GM12878 (cell line): ENCODE results near the gene CYP24A1. TPM values are rescaled to one million over a fixed set of nuclear protein-coding genes. Genes with fewer than 3 reads are reported as not detected.

Experiments
- ATAC-seq: fragments of 200-7000 bp; cut with Tn5 transposase; 3 replicates; pipeline ENCODE4 v1.9.1; 2020; ENCODE audit warnings: mild to moderate bottlenecking, moderate library complexity
- BruUV-seq: library from RNA; stranded (reverse); fragments of 400-500 nt; replicated peaks from 2 replicates; lab custom pipeline; 2021; lab: Mats Ljungman, UMichigan
- CTCF ChIA-PET: fragments of 300-600 bp; sonication (Branson Sonifier 250); formaldehyde crosslinking; extraction: SDS; loops from one replicate; lab custom pipeline; 2021; ENCODE audit warnings: inconsistent platforms; lab: Yijun Ruan, JAX
- POLR2A ChIA-PET: fragments of 350-600 bp; formaldehyde crosslinking; extraction: SDS; loops from one replicate; lab custom pipeline; 2021; ENCODE audit warnings: inconsistent platforms; lab: Charles Lee
- RAD21 ChIA-PET: fragments of 300-600 bp; sonication (Branson Sonifier 250); formaldehyde crosslinking; loops from one replicate; lab custom pipeline; 2023; ENCODE audit warnings: antibody characterized with exemption; ENCODE audit not compliant: unreplicated experiment; lab: Charles Lee
- SMC1A ChIA-PET: fragments of 300-600 bp; sonication (Branson Sonifier 250); formaldehyde crosslinking; loops from one replicate; lab custom pipeline; 2023; ENCODE audit not compliant: unreplicated experiment, uncharacterized antibody; lab: Charles Lee
- DNase-seq: peaks from one replicate; pipeline ENCODE4 v3.0.0-alpha.2; 2011; ENCODE audit warnings: low read depth, low spot score
- FAIRE-seq: peaks from 3 replicates; lab custom pipeline; 2011; peaks lifted over from hg19 to GRCh38; lab: Jason Lieb, UNC
- H2AFZ ChIP-seq: 2 replicates; pipeline ENCODE4 v1.6.0; 2011; ENCODE audit warnings: low read depth, low read length, control low read depth; ENCODE audit not compliant: control insufficient read depth
- H3K27ac ChIP-seq: 2 replicates; pipeline ENCODE4 v1.5.1; 2011; ENCODE audit warnings: control low read depth; ENCODE audit not compliant: control insufficient read depth, insufficient read depth
- H3K27me3 ChIP-seq, 2 experiments: replicated peaks in 1 of 2; 2 replicates each; pipeline versions ENCODE4 v1.6.0 to v1.6.1; 2011; ENCODE audit warnings: low read length in 1 of 2; ENCODE audit not compliant: control insufficient read depth in 2 of 2, insufficient read depth in 2 of 2
- H3K36me3 ChIP-seq, 2 experiments: 2 replicates each; pipeline ENCODE4 v1.5.1; 2011; ENCODE audit warnings: low read length in 1 of 2; ENCODE audit not compliant: control insufficient read depth in 2 of 2, insufficient read depth in 2 of 2
- H3K4me1 ChIP-seq: 2 replicates; pipeline ENCODE4 v1.6.1; 2011; ENCODE audit warnings: mild to moderate bottlenecking, low read length, moderate library complexity, mixed read lengths; ENCODE audit not compliant: control insufficient read depth, insufficient read depth
- H3K4me2 ChIP-seq: 2 replicates; pipeline ENCODE4 v1.6.0; 2011; ENCODE audit warnings: control low read depth; ENCODE audit not compliant: control insufficient read depth, insufficient read depth
- H3K4me3 ChIP-seq: fragments of 200-600 bp; sonication (generic); 2 replicates; pipeline ENCODE4 v1.5.1; 2016
- H3K79me2 ChIP-seq: 2 replicates; pipeline ENCODE4 v1.6.0; 2011; ENCODE audit warnings: low read length; ENCODE audit not compliant: control insufficient read depth, insufficient read depth
- H3K9ac ChIP-seq: 2 replicates; pipeline ENCODE4 v1.8.0; 2011; ENCODE audit warnings: low read length, control low read depth, mixed read lengths; ENCODE audit not compliant: control insufficient read depth, insufficient read depth
- H3K9me3 ChIP-seq: replicated peaks from 3 replicates; pipeline ENCODE4 v1.5.1; 2011; ENCODE audit warnings: mild to moderate bottlenecking, low read length; ENCODE audit not compliant: control insufficient read depth, insufficient read depth
- H4K20me1 ChIP-seq: 2 replicates; pipeline ENCODE4 v1.6.0; 2011; ENCODE audit not compliant: control insufficient read depth, insufficient read depth
- ETV6 ChIP-seq, 2 experiments: fragments of 450-650 bp in 1 of 2; IDR thresholded peaks in 1 of 2; conservative IDR thresholded peaks in 1 of 2; 2 replicates each; pipeline ENCODE4 v1.6.1; 2014; ENCODE audit warnings: antibody characterized with exemption in 1 of 2, borderline replicate concordance in 1 of 2, low read depth in 1 of 2, mild to moderate bottlenecking in 1 of 2, moderate library complexity in 1 of 2
- NFXL1 ChIP-seq: fragments of 450-650 bp; IDR thresholded peaks from 2 replicates; pipeline ENCODE4 v1.6.1; 2017; ENCODE audit warnings: antibody characterized with exemption, mild to moderate bottlenecking, borderline replicate concordance
- NR2C1 ChIP-seq: fragments of 450-650 bp; IDR thresholded peaks from 2 replicates; pipeline ENCODE4 v1.6.1; 2017; ENCODE audit warnings: antibody characterized with exemption, mild to moderate bottlenecking, moderate library complexity
- RB1 ChIP-seq: fragments of 450-650 bp; formaldehyde crosslinking; IDR thresholded peaks from 2 replicates; pipeline ENCODE4 v1.6.1; 2017; ENCODE audit warnings: mild to moderate bottlenecking, borderline replicate concordance
- STAT3 ChIP-seq: IDR thresholded peaks from 2 replicates; pipeline ENCODE4 v1.6.1; 2011; ENCODE audit warnings: low read depth, low read length, improper control_type of control experiment
- WGBS: methylation state at CpG from one replicate; pipeline ENCODE4 v1.1.6; 2016; ENCODE audit warnings: low lambda C conversion rate; ENCODE audit not compliant: insufficient replicate concordance, insufficient coverage; ENCODE audit errors: missing lambda C conversion rate; 5-methylcytosine and 5-hydroxymethylcytosine counted together
- in situ Hi-C: fragments of 300-500 bp; cut with MboI; formaldehyde crosslinking; loops from 9 replicates; pipeline ENCODE4 v1.14.3; 2018; ENCODE audit warnings: mixed read lengths
- intact Hi-C: fragments of 100-400 bp; cut with micrococcal nuclease; formaldehyde crosslinking; loops from one replicate; pipeline ENCODE4 v1.14.2; 2022; ENCODE audit not compliant: unreplicated experiment
- polyA plus RNA-seq, 11 experiments: library from polyadenylated mRNA; depleted of rRNA in 4 of 11; unstranded in 6 of 11; stranded (reverse) in 5 of 11; fragments of >200 nt; fragmentation: Nextera tagmentation in 4 of 11; fragmentation: Illumina TruSeq in 1 of 11; extraction: Ambion mirVana in 4 of 11; extraction: Trizol in 1 of 11; gene quantifications; 1 replicate in 1 of 11; 2 replicates in 10 of 11; pipeline versions ENCODE4 v1.2.1 to v1.2.3, GENCODE V29; 2011 to 2016; ENCODE audit warnings: inconsistent platforms in 2 of 11, missing spikeins in 2 of 11, low read depth in 1 of 11
- total RNA-seq, 4 experiments: library from RNA; depleted of rRNA in 3 of 4; stranded (reverse); fragments of >200 nt in 3 of 4; fragmentation: Illumina TruSeq in 1 of 4; extraction: Trizol in 1 of 4; gene quantifications; 2 replicates each; pipeline versions ENCODE4 v1.2.1 to v1.2.3, GENCODE V29; 2013 to 2021
- TF ChIP-seq, protein P1 (sequence below): fragments of 150-350 bp; IDR thresholded peaks from 2 replicates; pipeline ENCODE4 v1.6.1; 2014; ENCODE audit warnings: mild to moderate bottlenecking, low read depth, low read length

CYP24A1 gene
- total and polyA plus RNA-seq, 10 of the 15 experiments (the other 5 are each of a cell fraction or from before 2014, with no cell fraction given), result 0.69 TPM; not detected in 9

DNA sequence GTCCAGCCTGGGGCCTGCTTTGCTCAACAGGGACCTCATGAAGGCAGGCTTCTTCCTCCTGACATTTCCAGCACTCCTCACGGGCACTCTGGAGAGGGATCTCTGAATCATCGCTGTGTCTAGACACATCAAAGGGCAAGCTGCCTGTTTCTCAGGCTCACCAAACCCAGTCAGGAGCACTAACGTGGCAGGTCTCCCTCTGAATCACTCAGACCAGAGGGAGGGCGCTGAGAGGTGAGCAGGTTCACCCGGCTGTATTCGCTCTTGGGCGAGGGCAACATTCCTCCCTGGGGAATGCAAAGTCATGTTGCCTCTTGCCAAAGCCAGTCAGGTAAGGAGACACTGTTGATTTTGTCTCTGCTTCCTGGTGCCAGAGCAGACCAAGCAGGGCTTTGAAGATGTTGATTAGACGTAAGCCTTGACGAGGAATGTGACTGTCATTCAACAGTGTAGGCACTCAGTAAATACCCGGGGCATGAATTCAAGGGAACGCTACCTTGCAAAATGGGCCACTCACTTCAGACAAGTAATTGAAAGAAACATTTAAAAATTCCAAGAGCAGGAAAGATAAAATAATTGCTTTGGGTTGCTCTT lies 50.1 kb downstream of the CYP24A1 start:
- no peak for ATAC-seq
- H2AFZ ChIP-seq, result no peak overlapping the region
- POLR2A ChIA-PET, result no interaction called here

More for the DNA sequence above, 50.1 kb downstream of the CYP24A1 start:
- no peaks in the 10 kb centered on the region for H3K9me3 ChIP-seq
- no peak for DNase-seq
- ChIA-PET CTCF (interaction anchor here (0.9 to 1.0 kb wide), 2 partner anchors 21 to 27 kb away, joined by 3 read pairs; no protein-coding TSS in a partner anchor), SMC1A (no interaction called here), RAD21 (no interaction called here)
- WGBS, result 56% methylated on average over 11 of the region's 11 CpGs
- in situ Hi-C loops, result no loop called here
- no peak for FAIRE-seq
- H4K20me1 ChIP-seq, result no peaks in the 10 kb centered on the region
- intact Hi-C loops, result no loop called here
- no peak overlapping the region for H3K9ac ChIP-seq
- no peaks in the 10 kb centered on the region for H3K27me3 ChIP-seq
- no TSS peak for BruUV-seq
- no peaks in the 10 kb centered on the region for H3K4me1 ChIP-seq
- no peaks in the 10 kb centered on the region for H3K79me2 ChIP-seq
- H3K4me3 ChIP-seq, result no peak overlapping the region
- H3K4me2 ChIP-seq, result no peak overlapping the region
- H3K36me3 ChIP-seq, result no peaks in the 10 kb centered on the region
- TF ChIP-seq NFXL1 (peak; percentile 12; the same call in 1 of the 2 replicates), STAT3 (no peak), RB1 (peak; percentile 81; the same call in 1 of the 2 replicates), ETV6 (conservative IDR thresholded peaks at IDR 0.05 in 1 of 2, IDR thresholded peaks at IDR 0.05 in 1 of 2; ENCODE audit: borderline replicate concordance in 1 of 2, low read depth in 1 of 2) (peak in 1 of 2 experiments; percentile 100; a peak in 2 of 4 replicates), NR2C1 (no peak)
- TF ChIP-seq, protein P1, sequence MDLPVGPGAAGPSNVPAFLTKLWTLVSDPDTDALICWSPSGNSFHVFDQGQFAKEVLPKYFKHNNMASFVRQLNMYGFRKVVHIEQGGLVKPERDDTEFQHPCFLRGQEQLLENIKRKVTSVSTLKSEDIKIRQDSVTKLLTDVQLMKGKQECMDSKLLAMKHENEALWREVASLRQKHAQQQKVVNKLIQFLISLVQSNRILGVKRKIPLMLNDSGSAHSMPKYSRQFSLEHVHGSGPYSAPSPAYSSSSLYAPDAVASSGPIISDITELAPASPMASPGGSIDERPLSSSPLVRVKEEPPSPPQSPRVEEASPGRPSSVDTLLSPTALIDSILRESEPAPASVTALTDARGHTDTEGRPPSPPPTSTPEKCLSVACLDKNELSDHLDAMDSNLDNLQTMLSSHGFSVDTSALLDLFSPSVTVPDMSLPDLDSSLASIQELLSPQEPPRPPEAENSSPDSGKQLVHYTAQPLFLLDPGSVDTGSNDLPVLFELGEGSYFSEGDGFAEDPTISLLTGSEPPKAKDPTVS, result no peak
- no peak overlapping the region for H3K27ac ChIP-seq
